HG02840 (cell line): ENCODE results near the gene N4BP2L2.

ENCODE experiments used
- ATAC-seq: cut with Tn5 transposase; IDR thresholded peaks from one replicate; pipeline ENCODE4 v1.9.1; 2021; ENCODE audit warnings: mild to moderate bottlenecking, moderate library complexity, moderate number of reproducible peaks; ENCODE audit not compliant: unreplicated experiment, low FRiP score

Gene N4BP2L2

GRCh38 chr13:32384702-32385101 lies 153.9 kb downstream of the N4BP2L2 start:
- ATAC-seq, result no peak

- no peak for ATAC-seq
Observed at GRCh38 chr13:32383836-32384618, 154.6 kb downstream of the N4BP2L2 start.
